NCI-H2196 (cell line): ENCODE data around the gene KLK12.

ENCODE experiments used
- DNase-seq: peaks from one replicate; lab custom pipeline; 2025; ENCODE audit not compliant: unreplicated experiment; lab: John Stamatoyannopoulos, UW

The KLK12 gene

DNA sequence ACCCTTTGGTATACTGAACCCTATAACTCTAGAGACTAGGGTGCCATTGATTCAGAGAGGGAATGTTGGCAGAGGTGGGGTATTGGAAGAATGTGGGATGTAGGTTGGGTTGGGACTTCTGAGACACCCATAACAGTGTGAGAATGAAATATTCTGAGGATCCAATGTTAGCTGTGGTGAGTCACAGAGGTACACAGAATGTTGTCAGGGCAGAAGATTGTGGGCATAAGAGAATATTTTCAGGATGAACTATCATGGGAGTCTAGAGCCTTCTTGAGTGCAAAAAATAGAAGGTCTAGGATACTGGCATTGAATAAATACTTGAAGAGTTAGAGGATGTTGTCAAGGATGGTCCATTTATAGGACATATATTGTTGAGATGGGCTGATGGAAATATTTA lies 21.1 kb upstream of the KLK12 start:
- no peak for DNase-seq

DNA sequence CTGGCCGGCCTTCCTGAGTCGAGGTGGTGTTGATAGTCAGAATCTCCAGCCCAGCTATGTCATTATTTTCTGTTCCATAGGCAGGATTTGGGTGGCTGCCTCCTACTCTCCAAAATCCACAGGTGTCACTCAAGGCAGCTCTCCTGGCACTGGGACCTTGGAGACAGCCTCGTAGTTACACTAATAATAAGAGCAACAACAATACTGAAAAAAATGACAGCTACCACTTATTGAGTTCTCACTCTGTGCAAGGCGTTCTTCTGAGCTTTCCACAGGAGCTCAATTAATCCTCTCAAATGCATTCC lies 12.2 kb upstream of the KLK12 start:
- DNase-seq, result peak; percentile 61

DNA sequence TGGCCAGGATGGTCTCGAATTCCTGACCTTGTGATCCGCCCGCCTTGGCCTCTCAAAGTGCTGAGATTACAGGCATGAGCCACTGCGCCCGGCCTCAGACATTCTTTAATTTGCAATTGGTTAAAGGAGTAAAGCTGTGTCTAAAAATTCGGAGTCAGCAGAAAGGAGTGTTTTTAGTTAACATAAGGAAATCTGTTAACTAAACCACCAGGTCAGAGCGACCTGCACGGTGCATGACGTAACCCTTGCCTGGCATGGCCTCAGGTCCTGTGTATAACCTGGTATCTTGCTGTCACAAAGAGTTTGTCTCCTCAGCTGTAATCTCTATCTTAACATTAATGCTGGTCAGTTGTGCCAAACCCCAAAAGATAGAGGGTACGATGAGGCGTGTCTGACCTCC lies 9.5 kb upstream of the KLK12 start:
- DNase-seq, result no peak

DNA sequence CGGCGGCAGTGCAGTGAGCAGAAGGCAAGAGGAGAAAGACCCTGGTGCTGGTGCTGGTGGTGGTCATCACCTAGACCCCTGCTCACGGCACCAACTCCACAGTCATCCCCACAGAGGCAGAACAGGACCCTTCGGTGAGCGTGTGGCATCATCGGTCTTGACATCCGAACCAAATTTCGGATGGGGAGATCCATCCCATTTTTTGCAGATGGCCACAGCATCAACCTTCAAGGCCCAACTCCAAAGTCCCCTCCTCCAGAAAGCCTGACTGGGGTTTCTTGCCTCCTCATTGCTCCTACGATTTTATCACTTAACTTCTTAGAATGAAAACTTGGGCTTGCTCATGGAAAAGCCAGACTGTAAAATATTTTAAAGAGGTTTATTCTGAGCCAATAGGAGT lies 8.7 kb upstream of the KLK12 start:
- DNase-seq, result no peak

DNA sequence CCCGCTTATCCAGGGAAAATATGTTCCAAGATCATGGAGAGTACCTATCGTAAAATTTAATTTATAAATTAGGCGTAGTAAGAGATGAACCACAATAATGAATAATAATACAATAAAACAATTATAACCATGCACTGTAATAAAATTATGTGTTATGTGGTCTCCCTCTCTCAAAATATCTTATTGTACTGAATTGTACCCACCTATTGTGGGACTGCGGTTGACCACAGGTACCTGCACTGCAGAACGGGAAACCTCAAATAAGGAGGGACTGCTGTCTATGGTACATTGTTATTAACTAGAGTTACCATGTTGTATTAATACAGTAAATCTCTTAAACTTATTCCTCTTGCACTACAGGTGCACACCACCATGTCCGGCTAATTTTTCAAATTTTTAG lies 5.3 kb upstream of the KLK12 start:
- DNase-seq, result no peak

DNA sequence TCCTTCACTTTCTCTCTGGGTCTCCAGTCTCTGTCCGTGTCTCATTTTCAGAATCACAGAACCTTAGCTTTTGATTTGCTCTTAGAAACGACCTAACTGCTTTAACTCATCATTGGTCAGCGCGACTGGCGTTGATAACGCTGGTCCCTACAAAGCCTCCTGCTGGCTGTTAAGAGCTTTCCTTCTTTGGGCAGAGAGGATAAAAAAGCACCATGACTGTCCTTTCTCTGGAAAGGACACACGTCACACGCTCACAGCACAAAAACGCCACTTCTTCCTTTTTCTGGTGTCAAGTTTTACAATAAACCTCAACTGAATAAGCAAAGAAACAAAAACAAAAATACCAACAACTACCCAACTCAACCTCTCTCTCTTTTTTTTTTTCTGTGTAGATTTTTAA lies 1.7 kb upstream of the KLK12 start:
- DNase-seq, result no peak

DNA sequence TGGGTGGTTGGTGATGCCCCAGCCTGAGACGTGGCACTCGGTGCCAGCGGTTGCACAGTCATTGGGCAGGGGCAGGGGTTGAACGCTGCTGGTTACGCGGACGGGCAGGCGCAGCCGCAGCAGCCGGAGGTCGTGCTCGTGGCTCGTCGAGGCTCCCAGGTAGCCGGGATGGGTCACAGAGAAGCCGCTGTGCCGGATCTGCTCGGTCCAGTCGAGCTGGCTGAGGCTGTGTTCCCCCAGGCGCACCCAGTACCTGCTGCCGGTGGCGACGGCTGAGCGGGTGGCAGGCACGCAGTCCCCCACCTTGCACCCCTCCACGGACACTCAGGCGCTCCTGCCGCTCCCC lies 2.9 kb downstream of the KLK12 start:
- DNase-seq, result no peak

DNA sequence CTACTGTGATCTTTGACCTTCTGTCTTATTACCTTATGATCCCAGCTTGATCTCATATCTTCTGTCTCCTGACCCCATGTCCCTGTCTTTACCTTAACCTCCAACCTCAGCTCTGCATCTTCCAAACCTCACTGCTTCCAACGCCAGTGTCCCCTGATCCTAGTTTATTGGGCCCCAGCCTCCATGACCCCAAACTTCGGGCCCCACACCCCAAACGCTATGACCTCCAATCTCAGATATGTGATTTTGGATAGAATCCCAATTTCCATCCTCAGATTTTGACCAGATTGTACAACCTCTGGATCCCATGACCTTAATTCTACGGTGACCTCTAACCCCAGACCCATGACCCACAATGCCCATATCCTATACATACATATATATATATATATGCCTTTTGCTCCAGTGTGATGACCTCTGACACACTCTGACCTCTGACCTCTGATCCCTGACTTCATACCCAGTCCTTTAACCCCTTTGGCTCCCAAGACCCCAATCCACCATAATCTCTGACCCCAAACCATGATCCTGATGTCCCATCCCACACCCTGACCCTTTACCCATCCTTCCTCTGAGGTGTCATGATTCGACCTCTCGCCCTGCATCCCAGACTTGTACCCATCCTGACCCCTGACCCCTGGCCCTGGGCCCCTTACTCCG lies 3.5 kb downstream of the KLK12 start:
- DNase-seq, result no peak

DNA sequence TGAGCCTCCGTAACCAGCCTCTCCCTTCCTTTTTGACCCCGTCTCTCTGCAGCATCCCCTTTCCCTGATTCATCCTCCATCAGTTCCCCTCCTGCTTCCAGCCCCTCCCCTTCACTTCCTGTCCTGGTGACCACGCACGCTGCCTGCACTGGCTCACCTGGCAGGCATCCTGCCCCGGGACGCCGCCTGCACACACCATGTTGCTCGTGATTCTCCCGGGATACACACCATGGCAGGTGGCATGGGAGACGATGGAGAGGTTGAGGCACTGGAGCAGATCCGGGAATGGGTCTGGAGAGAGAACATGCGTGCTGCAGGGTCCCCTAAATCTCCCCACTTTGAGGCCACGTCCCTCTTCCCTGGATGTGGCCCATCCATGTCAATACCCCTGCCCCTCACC lies 4.2 kb downstream of the KLK12 start:
- DNase-seq, result no peak

DNA sequence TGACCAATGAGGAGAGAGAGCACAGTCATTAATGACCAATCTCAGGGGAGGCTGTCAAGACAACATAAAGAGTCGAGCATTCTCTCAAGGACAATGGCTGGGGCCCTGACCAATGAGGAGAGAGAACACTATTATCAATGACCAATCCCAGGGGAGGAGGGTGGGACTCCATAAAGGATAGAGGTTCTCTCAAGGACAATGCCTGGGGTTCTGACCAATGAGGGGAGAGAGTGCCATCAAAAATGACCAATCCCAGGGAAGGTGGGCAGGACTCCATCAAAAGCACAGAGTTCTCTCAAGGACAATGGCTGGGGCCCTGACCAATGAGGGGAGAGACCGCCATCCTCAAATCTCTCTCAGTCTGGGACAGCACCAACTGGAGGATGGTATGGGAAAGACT lies 5.1 kb downstream of the KLK12 start:
- DNase-seq, result no peak

DNA sequence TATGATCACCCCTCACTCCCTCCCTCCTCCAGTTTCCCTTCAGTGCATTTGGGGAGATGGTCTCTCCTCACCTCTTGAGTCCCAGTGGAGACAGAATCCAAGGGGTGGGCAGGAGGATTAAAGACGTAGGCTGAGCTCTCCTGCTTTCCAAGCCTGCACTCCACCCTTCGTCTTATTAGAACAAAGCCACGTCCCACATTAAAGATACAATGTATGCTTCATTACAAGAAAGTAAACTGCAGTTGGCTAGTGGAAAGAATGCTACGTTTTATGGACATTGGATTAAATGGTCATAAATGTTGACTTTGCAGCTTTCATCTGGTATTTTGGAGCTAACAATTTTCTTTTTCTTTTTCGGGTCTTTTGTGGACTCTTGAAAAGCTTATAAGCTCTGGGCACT lies 6.9 kb downstream of the KLK12 start:
- no peak for DNase-seq

DNA sequence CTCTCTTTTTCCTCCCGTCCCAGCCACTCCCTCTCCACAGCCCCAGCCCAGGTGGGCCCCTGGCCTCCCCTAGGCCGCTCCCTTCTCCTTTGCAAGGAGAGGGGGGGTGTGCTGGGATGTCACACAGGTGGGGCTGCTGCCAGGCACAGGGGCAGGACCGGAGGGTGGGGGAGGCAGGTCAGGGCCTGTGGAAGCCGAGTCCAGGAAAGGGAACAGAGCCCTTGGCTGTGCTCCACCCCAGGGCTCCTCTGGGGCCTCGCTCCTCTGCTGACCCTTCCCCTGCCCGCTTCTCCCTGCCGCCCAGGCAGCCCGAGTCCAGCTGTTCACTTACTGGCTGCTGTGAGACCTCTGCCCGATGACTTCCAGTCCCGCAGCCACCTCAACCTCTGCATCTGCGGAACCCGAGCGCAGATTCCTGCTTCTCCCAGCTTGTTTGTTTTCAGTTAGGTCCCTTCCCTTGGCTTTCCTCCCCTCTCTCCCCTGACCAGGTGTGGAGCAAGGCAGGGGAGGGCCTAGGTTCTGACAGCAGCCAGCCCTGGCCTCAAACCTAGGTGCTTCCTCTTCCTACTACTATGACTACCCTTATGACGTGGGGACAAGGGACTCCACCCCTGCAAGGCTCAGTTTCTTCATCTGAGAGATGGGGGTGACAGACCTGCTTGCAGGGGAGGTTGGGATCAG lies 7.5 kb downstream of the KLK12 start:
- no peak for DNase-seq

DNA sequence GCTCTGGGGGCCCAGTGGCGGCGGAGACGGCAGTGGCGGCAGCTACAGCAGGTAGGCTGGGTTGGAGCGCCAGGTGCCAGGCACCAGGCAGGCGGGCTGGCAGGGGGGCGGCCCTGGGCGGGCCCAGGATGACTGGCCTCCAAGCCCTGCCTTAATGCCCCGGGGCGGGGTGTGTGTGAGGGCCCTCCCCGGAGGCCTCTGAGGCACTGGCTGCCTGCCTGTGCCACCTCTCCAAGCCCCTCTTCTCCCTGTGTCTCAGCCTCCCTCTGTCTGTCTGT lies 8.3 kb downstream of the KLK12 start, which contains the start of gene KLK11:
Gene KLK11, minus strand, starts transcription at position 63 of the 278 bp plus-strand sequence. CDS start 985 bp downstream, outside the sequence.
- peak; percentile 79 for DNase-seq

DNA sequence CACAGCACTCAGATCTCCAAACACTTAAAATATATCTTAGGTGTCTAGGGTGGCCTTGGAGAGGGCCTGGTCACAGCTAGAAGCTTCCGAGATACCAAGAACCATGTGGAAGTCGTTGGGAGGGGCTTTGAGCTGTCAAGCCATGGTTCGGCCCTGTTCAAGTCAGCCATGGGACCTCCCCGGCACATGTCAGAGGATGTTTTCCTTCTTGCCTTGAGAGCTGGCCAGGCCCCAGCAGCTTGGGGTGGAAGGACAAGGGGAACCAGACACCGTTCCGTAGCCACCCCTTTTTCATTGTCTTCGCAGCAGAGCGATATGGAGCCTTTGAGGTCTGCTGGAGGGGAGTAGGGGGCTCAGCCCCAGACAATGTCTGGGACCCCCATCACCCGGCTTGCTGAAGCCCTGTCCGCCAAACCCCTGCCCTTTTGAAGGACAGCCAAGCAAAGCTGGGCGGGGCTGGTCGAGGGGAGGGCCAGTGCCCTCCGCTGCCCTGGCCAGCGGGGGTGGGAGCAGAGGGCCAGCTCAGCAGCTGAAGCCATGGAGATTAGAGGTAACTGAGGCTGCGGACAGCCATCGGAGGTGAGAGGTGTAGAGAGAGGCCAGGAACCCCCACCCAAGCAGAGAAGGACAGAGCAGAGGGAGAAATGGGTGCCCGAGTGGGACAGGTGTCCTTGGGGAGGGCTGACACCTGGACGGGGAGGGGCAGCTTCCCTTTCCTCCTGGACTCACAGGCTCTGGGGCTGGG lies 8.8 kb downstream of the KLK12 start:
- peak; percentile 48 for DNase-seq

DNA sequence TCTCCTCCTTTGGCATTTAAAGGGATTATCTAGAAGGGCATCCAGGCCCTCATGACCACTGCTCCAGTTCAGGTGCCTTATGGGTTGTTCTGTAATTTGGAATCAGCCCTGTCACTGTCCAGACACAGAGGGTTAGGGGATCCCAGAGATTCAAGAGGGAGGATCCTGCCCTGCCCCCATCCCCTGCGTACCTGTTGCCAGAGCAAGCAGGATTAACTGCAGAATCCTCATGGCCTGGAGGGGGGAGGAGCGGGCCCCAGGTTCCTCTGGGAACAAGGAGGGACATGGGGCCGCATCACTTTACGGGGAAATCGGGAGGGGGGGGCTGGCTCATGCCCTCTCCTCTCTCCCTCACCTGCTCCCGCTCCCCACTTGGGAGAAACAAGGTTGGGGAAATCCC lies 9.4 kb downstream of the KLK12 start:
- DNase-seq, result peak; percentile 47

DNA sequence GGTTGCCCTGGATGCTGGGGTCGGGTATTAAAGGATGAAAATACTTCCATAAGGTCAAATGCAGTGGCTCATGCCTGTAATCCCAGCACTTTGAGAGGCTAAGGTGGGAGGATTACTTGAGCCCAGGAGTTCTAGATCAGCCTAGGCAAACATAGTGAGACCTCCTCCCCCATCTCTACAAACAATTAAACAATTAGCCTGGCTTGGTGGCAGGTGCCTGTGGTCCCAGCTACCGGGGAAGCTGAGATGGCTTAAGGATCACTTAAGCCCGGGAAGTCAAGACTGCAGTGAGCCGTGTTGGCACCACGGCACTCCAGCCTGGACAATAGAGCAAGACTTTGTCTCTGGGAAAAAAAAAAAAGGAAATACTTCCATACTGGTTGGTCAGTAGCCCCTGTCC lies 9.9 kb downstream of the KLK12 start:
- peak; percentile 74 for DNase-seq

DNA sequence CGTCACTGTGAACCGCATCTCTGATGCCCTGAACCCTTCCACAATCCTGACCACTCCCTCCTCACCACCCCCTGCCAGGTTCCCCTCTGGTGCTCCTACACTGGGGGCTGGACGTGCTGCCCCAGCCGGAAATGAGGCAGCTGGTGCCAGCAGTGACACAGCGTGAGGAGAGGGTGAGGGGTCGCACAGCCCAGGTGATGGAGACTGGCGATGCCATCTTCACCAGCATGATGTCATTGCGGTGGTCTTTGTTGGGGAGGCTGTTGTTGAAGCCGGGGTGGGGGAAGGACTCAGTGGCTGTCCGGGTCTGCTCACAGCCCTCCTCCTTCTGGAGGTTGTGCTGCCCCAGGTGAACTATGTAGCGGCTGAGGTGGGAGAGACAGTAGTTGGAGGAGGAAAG lies 10.9 kb downstream of the KLK12 start:
- DNase-seq, result no peak

DNA sequence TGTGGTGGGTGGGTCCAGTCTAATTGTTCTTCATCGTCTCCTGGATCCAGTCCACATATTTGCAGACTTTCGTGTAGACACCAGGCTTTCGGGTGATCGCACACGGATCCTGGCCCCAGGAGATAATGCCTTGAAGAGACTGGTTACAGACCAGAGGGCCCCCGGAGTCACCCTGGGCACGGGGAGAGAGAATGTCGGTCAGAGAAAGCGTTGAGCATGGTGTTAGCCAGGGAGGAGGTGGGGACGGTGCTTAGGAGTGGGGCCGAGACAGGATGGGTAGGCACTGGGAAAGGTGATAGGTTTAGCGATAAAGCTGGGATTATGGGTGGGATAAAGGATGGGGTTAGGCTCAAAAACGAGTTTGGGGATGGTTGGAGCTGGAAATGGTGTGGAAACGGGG lies 12.3 kb downstream of the KLK12 start:
- DNase-seq, result no peak

DNA sequence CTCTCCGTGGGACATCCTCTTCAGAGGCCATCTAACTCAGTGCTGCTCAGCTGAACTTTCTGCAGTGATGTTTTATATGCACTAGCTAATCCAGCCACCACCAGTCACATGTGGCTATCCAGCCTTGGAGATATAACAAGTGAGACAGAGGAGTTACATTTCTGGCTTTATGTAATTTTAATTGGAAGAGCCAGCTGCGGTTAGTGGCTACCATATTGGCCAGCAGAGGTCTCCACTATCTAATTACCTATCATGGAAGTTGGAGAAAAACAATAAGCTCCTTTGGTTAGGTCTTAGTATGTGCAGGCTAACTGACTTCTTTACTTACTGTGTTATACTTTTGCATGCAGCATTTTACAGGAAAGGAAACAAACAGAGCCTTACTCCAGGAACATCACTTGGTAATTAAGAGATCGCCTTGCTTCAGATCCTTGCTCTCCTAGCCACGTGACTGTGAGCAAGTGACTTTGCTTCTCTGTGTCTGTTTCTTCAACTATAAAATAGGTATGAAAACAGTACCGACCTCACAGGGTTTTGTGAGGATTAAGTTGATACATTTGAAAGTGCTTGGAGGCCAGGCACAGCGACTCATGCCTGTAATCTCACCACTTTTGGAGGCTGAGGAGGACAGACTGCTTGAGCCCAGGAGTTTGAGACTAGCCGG lies 13.7 kb downstream of the KLK12 start:
- DNase-seq, result peak; percentile 62

DNA sequence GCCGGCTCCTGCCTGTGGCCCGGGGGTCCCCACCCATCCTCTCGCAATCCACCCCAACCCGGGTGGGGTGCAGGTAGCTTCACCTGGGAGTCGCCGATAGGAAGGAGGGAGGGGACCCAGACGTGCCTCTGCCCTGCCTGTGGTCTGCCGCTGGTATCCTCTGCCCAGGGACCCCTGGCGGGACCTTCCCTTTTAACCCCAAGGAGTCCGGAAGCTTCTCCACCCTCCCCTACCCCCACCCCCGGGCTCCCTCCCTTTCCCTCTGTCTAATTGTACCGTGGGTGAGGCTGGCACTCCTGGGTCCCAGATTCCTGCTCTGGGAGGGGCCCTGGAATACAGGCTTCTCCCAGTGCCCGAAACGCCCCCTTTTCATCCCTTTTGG lies 15.3 kb downstream of the KLK12 start, which contains the start of gene KLK10:
Gene KLK10, minus strand, starts transcription at position 166 of the 382 bp plus-strand sequence. CDS start 579 bp downstream, outside the sequence.
- no peak for DNase-seq

DNA sequence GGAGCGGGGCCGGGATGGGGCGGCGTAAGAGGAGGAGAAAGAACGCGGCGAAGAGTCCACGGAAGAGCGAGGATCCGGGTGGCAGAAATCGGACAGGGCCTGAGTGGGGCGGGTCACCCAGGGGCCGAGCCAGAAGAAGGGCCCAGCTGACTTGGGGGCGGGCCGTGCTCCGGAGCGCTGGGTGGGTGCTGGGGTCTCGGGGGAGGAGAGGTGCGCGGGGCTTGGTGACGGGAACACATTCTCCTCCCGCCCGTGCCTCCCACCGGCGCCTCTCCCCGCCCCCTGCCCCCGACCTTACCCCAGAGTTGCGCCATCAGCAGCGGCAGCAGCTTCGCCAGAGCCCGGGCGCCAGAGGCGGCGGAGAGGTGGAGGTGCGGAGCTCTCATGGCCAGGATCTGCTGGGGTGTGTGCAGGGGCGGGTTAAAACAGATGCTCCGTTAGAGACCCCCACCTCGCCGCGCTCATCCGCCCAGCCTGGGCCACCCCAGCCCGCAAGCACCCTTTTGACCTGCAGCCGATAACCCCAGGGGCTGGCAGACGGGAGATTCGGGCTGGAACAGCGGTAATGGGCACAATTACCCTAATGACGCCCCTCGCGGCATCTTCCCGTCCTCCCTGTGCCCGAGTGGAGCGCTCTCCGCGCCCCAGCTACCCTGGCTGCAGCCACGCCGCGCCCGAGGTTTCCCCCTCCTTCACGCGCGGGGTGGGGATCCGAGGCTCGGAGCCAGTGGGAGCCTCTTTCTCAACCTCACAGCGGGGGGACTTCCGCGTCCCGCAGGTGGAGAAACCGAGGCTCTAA lies 15.9 kb downstream of the KLK12 start:
- DNase-seq, result no peak
